MV-4-11 (cell line): Measurements from ENCODE around the gene GPR32.
"Not testable (repeated sequence)": the region's sequence is repeated elsewhere in the genome, so short reads cannot be mapped to it uniquely, and the experiment has no call there.

Experiments used
- DNase-seq: peaks from one replicate; lab custom pipeline; 2025; lab: John Stamatoyannopoulos, UW

Gene GPR32

GRCh38 chr19:50780753-50781435, 10.6 kb downstream of the GPR32 start:
- DNase-seq = peak; percentile 27

GRCh38 chr19:50783848-50784152, 13.5 kb downstream of the GPR32 start:
- not testable (repeated sequence) for DNase-seq

DNA sequence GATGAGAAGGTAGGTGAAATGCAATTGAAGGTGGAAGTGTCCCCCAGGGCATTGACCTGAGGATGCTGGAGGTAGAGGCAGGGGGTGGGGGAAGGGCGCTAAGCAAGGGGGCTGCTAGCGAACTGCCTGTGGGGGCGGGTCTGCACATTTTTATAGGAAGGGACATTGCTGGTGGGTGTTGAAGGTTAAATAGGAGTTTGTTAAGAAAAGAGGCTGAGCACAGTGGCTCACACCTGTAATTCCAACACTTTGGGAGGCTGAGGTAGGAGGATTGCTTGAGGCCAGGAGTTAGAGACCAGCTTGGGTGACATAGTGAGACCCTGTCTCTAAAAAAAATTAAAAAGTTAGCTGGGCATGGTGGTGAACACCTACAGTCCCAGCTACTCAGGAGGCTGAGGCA, 14.4 kb downstream of the GPR32 start:
- DNase-seq = no peak

DNA sequence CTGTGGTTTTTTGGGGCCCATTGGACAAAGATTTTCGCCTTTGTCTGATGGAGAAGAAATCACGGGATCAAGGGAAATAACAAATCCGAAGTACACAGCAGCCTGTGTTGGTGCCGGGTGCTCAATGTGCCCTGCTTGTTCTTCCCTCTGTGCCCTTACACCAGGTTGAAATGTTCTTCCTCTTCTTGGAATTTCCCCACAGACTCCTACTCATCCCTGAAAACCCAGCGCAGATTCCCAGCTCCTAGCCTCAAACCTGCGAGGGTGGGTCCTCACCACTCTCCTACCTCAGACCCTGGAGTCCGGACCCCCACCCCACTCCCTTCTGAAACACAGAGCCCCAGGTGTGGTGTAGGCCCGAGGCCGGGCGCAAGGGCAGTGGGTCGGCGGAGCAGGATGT, 15.1 kb downstream of the GPR32 start:
- DNase-seq = no peak

- no peak for DNase-seq
These were observed 20.1 kb downstream of the GPR32 start, which contains the start of gene ACP4 for GRCh38 chr19:50790396-50790795. Gene ACP4, plus strand, starts transcription at chr19:50790415. Its CDS starts 0 bp downstream, at chr19:50790415.

- DNase-seq = no peak
These were observed 20.7 kb downstream of the GPR32 start for GRCh38 chr19:50790922-50791467.

DNA sequence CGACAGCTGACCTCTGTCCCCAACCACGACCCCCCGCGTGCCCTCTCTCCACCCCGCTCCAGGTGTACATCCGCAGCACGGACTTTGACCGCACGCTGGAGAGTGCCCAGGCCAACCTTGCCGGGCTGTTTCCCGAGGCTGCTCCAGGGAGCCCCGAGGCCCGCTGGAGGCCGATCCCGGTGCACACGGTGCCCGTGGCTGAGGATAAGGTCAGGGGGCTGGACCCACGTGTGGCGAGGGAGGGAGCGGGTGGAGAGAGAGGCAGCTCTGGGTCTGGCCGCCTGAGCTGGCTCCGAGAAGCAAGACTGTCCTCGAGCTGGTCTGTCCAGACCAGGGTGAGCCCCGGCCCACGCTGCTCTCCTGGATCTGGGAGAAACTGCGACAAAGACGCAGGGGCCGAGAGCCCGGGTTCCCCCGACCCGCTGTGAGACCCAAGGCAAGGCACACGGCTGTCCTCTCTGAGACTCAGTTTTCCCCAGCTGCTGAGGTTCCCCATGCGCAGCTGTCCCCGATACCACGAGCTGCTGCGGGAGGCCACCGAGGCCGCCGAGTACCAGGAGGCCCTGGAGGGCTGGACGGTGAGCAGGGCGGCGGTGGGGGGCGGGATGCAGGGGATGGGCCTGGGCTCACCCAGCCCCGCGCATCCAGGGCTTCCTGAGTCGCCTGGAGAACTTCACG, 21.5 kb downstream of the GPR32 start:
- DNase-seq = no peak

- DNase-seq = no peak
These were observed 22.3 kb downstream of the GPR32 start for GRCh38 chr19:50792272-50793250.

- no peak for DNase-seq
These were observed 23.3 kb downstream of the GPR32 start for GRCh38 chr19:50793558-50794065.

DNA sequence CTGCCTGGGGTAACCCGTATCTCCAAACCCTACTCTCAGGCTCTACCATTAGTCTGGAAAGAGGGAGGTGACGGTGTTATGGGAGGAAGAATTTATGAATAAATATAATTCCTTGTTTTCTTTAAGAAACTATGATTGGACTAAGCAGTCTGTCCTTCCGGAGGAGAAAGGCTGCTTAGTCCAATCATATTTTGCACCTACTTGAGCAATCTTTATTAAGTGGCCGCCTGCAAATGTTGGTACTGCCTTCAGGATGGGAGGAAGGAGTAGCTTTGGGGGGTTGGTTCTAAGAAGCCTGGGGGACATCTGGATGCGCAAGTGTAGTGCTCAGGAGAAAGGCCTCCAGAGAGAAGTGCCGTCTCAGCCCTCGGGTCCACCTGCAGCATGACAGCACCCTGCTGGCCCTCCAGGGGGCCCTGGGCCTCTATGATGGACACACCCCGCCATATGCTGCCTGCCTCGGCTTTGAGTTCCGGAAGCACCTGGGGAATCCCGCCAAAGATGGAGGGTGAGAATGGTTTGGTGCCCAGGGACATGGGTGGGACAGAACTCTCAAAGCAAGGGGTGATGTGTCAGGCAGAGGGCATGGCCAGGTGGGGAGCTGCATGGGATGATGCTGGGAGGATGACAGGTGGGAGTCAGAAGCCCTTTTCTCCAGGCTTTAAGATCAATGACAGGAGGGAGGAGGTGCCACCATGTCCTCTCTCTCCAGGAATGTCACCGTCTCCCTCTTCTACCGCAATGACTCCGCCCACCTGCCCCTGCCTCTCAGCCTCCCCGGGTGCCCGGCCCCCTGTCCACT, 24.0 kb downstream of the GPR32 start:
- DNase-seq = peak; percentile 65

DNA sequence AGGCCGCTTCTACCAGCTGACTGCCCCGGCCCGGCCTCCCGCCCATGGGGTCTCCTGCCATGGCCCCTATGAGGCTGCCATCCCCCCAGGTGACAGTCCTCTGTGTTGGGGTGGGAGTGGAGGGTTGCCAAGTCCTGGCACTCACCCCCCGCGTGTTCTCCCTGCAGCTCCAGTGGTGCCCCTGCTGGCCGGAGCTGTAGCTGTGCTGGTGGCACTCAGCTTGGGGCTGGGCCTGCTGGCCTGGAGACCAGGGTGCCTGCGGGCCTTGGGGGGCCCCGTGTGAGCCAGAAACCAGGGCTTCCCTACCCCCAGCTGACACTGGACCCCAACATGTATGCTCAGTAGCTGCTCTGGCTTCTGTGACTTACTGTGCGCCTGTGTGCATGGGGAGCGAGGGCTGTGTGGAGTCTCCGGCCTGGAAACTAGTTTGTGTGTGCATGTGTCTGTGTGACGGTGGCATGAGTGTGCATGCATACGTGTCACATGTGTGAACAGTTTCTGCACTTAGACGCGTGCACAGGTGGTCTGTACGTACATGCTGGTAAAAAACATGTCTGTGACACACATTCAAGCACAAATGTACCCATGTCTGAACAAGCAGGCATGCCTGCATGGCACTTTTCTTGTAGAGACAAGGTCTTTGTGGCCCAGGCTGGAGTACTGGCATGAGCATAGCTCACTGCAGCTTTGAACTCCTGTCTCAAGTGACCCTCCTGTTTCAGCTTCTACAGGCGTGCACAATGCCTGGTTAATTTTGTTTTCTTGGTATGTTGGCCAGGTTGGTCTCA, 24.8 kb downstream of the GPR32 start:
- DNase-seq = peak; percentile 75

GRCh38 chr19:50795664-50796073, 25.4 kb downstream of the GPR32 start:
- peak; percentile 56 for DNase-seq

DNA sequence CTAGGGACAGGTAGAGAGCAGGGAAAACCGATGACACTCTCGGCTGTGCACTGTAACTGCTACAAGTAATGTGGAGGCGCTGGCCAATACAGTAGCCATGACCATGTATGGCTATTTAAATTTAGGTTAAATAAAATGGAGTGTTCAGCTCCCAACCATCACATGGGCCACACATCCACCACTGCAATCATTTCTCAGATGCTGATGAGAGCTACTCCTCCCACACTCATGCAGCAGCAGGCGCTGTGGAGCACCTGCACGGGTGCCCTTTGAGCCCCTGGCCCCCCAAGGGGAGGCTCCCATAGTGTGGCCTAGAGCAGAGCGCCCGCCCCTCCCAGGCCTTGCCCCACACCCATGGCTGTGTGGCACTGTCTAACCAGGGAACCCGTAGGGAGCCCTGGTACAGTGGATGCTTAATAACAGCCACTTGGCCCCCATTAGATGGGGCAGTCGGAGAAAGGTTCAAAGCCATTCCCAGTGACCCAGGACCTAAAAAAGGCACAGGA, 25.9 kb downstream of the GPR32 start:
- no peak for DNase-seq

DNA sequence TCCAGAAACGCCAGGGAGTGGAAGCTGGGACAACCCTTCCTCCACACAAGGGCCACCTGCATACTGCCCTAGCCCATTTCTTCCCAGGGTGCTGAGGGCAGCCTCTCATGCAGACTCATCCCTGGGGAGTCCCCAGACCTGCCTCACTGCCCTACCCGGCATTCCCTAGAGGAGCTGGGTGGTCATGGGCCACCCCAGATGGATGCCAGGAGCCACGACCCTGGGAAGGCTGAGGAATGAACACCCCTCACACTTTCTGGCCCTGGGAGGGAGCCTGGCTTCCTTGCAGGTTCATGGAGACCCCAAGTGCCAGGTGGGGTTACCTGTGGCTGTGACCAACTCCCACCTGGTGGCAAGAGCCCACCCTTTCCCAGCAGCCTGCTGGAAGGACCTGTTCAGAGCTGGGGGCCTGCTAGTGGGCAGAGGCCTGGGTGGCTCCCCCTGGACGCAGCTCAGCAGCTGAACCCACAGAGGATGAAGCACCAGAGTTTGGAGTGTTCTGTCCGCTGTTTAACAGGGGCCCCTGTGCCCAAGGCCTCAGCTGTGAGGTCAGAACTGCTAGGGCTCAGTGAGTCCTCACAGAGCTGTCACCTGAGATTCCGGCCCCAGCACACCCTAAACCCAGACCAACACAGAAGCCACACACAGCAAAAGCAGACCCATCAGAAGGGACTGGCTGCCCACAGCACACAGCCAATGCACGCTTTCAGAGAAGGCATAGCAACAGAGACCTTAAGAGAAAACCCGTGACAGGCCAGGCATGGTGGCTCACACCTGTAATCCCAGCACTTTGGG, 26.6 kb downstream of the GPR32 start:
- DNase-seq = no peak

- DNase-seq = no peak
These were observed 27.1 kb downstream of the GPR32 start for GRCh38 chr19:50797429-50797780.

DNA sequence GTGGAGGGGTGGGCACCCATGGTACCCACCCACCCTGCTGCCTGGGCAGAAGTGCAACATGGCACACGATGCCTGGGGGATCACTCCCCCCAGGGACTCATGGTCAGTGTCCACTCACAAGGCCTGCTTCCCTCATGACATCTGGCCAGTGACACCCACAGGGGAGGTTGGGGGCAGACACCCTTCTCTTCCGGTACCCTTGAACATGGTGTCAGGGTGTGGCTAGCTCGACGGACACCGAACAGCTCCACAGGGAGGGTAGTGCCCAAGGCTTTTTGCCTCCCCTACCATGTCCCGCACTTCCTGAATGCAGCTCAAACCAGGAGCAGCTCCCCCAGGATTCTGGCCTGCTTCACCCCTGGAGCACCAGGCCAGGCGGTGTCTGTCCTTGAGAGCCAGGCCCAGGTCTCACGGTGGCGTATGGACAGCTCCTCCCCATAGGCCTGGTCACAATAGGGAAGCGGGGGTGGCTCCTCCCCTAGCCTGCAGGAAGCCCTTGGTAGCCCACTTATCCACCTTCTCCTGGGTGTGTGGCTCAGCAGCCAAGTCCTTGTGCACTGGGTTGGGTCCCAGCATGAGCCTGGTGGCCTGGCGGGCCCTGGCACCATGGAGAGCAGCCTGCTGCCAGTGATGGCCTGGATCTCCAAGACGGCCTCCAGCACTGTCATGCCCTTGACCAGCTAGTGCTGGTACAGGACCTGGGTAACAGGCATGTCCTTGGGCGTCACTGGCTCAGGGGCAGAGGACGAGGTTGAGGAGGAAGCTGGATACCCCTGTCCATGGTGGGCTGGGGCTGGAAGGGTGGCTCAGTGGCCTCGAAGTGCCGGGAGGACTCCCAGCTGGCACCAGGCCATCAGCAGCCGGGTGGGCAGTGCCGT, 27.8 kb downstream of the GPR32 start:
- no peak for DNase-seq

DNA sequence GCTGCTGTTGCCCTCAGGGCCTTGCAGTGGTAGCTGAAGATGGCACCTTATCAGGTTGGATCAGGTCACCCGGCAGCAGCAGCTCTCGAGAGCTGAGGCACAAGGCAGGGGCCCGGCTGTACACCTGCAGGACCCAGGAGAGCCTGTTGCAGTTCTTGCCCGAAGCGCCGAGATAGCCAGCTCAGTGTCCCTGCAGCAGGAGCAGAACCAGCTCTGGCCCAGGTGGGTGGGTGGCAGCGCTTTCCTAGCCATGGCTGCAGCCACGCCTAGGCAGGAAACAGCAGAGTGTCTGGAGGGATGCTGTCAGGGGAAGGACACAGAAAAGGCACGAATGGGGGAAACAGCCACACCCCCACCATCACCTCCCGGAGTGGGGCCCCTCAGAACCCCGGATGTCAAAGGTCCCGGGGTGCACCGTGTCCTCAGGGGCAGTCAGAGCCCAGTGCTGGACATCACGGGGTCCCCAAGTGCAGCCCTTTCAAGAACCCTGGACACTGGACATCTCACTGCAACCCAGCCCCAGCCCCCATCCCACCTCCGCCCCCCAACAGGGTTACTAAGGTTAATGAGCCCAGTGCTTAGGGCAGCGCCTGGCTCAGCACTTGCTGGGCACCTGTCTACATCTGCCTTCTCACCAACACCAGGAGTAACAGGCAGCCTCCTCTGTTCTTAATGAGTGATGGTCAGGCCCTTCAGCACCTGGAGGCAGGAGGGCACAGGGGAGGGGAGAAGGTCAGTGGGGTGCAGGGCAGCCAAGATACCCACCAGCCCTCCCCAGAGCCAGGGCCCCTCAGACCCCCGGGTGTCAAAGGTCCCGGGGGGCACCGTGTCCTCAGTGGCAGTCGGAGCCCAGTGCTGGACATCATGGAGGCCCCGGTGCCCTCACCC, 28.6 kb downstream of the GPR32 start:
- DNase-seq = no peak

- no peak for DNase-seq
These were observed 29.2 kb downstream of the GPR32 start for GRCh38 chr19:50799547-50799851.
